GM12878 (cell line): ENCODE results near the gene CCSER2. TPM values are rescaled to one million over a fixed set of nuclear protein-coding genes. Genes with fewer than 3 reads are reported as not detected.

Experiments
- ATAC-seq: fragments of 200-7000 bp; cut with Tn5 transposase; 3 replicates; pipeline ENCODE4 v1.9.1; 2020; ENCODE audit warnings: mild to moderate bottlenecking, moderate library complexity
- BruUV-seq: library from RNA; stranded (reverse); fragments of 400-500 nt; replicated peaks from 2 replicates; lab custom pipeline; 2021; lab: Mats Ljungman, UMichigan
- CTCF ChIA-PET: fragments of 300-600 bp; sonication (Branson Sonifier 250); formaldehyde crosslinking; extraction: SDS; loops from one replicate; lab custom pipeline; 2021; ENCODE audit warnings: inconsistent platforms; lab: Yijun Ruan, JAX
- POLR2A ChIA-PET: fragments of 350-600 bp; formaldehyde crosslinking; extraction: SDS; loops from one replicate; lab custom pipeline; 2021; ENCODE audit warnings: inconsistent platforms; lab: Charles Lee
- RAD21 ChIA-PET: fragments of 300-600 bp; sonication (Branson Sonifier 250); formaldehyde crosslinking; loops from one replicate; lab custom pipeline; 2023; ENCODE audit warnings: antibody characterized with exemption; ENCODE audit not compliant: unreplicated experiment; lab: Charles Lee
- SMC1A ChIA-PET: fragments of 300-600 bp; sonication (Branson Sonifier 250); formaldehyde crosslinking; loops from one replicate; lab custom pipeline; 2023; ENCODE audit not compliant: unreplicated experiment, uncharacterized antibody; lab: Charles Lee
- DNase-seq: peaks from one replicate; pipeline ENCODE4 v3.0.0-alpha.2; 2011; ENCODE audit warnings: low read depth, low spot score
- FAIRE-seq: peaks from 3 replicates; lab custom pipeline; 2011; peaks lifted over from hg19 to GRCh38; lab: Jason Lieb, UNC
- H2AFZ ChIP-seq: 2 replicates; pipeline ENCODE4 v1.6.0; 2011; ENCODE audit warnings: low read depth, low read length, control low read depth; ENCODE audit not compliant: control insufficient read depth
- H3K27ac ChIP-seq: 2 replicates; pipeline ENCODE4 v1.5.1; 2011; ENCODE audit warnings: control low read depth; ENCODE audit not compliant: control insufficient read depth, insufficient read depth
- H3K27me3 ChIP-seq, 2 experiments: replicated peaks in 1 of 2; 2 replicates each; pipeline versions ENCODE4 v1.6.0 to v1.6.1; 2011; ENCODE audit warnings: low read length in 1 of 2; ENCODE audit not compliant: control insufficient read depth in 2 of 2, insufficient read depth in 2 of 2
- H3K36me3 ChIP-seq, 2 experiments: 2 replicates each; pipeline ENCODE4 v1.5.1; 2011; ENCODE audit warnings: low read length in 1 of 2; ENCODE audit not compliant: control insufficient read depth in 2 of 2, insufficient read depth in 2 of 2
- H3K4me1 ChIP-seq: 2 replicates; pipeline ENCODE4 v1.6.1; 2011; ENCODE audit warnings: mild to moderate bottlenecking, low read length, moderate library complexity, mixed read lengths; ENCODE audit not compliant: control insufficient read depth, insufficient read depth
- H3K4me2 ChIP-seq: 2 replicates; pipeline ENCODE4 v1.6.0; 2011; ENCODE audit warnings: control low read depth; ENCODE audit not compliant: control insufficient read depth, insufficient read depth
- H3K4me3 ChIP-seq: fragments of 200-600 bp; sonication (generic); 2 replicates; pipeline ENCODE4 v1.5.1; 2016
- H3K79me2 ChIP-seq: 2 replicates; pipeline ENCODE4 v1.6.0; 2011; ENCODE audit warnings: low read length; ENCODE audit not compliant: control insufficient read depth, insufficient read depth
- H3K9ac ChIP-seq: 2 replicates; pipeline ENCODE4 v1.8.0; 2011; ENCODE audit warnings: low read length, control low read depth, mixed read lengths; ENCODE audit not compliant: control insufficient read depth, insufficient read depth
- H3K9me3 ChIP-seq: replicated peaks from 3 replicates; pipeline ENCODE4 v1.5.1; 2011; ENCODE audit warnings: mild to moderate bottlenecking, low read length; ENCODE audit not compliant: control insufficient read depth, insufficient read depth
- H4K20me1 ChIP-seq: 2 replicates; pipeline ENCODE4 v1.6.0; 2011; ENCODE audit not compliant: control insufficient read depth, insufficient read depth
- ASH2L ChIP-seq: fragments of 300-600, 200-600 bp; sonication (generic); IDR thresholded peaks from 2 replicates; pipeline ENCODE4 v1.6.1; 2017; ENCODE audit warnings: low read depth, mild to moderate bottlenecking, borderline replicate concordance
- CREM ChIP-seq: IDR thresholded peaks from 2 replicates; pipeline ENCODE4 v1.6.1; 2014; ENCODE audit warnings: antibody characterized with exemption, low read depth
- EGR1 ChIP-seq, 2 experiments: IDR thresholded peaks; 1 replicate in 1 of 2; 2 replicates in 1 of 2; pipeline ENCODE4 v1.6.1; 2011 to 2012; ENCODE audit warnings: low read depth in 2 of 2, low read length in 2 of 2, borderline replicate concordance in 1 of 2, mild to moderate bottlenecking in 1 of 2, moderate library complexity in 1 of 2
- ETV6 ChIP-seq, 2 experiments: fragments of 450-650 bp in 1 of 2; IDR thresholded peaks in 1 of 2; conservative IDR thresholded peaks in 1 of 2; 2 replicates each; pipeline ENCODE4 v1.6.1; 2014; ENCODE audit warnings: antibody characterized with exemption in 1 of 2, borderline replicate concordance in 1 of 2, low read depth in 1 of 2, mild to moderate bottlenecking in 1 of 2, moderate library complexity in 1 of 2
- FOXK2 ChIP-seq: fragments of 450-650 bp; IDR thresholded peaks from 2 replicates; pipeline ENCODE4 v1.6.1; 2017; ENCODE audit warnings: mild to moderate bottlenecking, moderate library complexity
- GATAD2B ChIP-seq: fragments of 450-650 bp; conservative IDR thresholded peaks from 2 replicates; pipeline ENCODE4 v1.6.1; 2017; ENCODE audit warnings: low read depth, mild to moderate bottlenecking, moderate library complexity
- LARP7 ChIP-seq: fragments of 450-650 bp; IDR thresholded peaks from 2 replicates; pipeline ENCODE4 v1.6.1; 2017; ENCODE audit warnings: mild to moderate bottlenecking
- MTA3 ChIP-seq: IDR thresholded peaks from 2 replicates; pipeline ENCODE4 v1.6.1; 2012; ENCODE audit warnings: low read length, inconsistent platforms, borderline replicate concordance
- NBN ChIP-seq: fragments of 450-650 bp; IDR thresholded peaks from 2 replicates; pipeline ENCODE4 v1.6.1; 2016
- SMARCA5 ChIP-seq: fragments of 450-650 bp; IDR thresholded peaks from 2 replicates; pipeline ENCODE4 v1.6.1; 2017; ENCODE audit warnings: mild to moderate bottlenecking
- SRF ChIP-seq, 2 experiments: IDR thresholded peaks; 2 replicates each; pipeline ENCODE4 v1.6.1; 2011; ENCODE audit warnings: low read depth in 2 of 2, low read length in 2 of 2, mild to moderate bottlenecking in 1 of 2, moderate library complexity in 1 of 2
- ZNF384 ChIP-seq: IDR thresholded peaks from 2 replicates; pipeline ENCODE4 v1.6.1; 2012; ENCODE audit warnings: low read depth, mild to moderate bottlenecking, low read length, improper control_type of control experiment, borderline replicate concordance
- WGBS: methylation state at CpG from one replicate; pipeline ENCODE4 v1.1.6; 2016; ENCODE audit warnings: low lambda C conversion rate; ENCODE audit not compliant: insufficient replicate concordance, insufficient coverage; ENCODE audit errors: missing lambda C conversion rate; 5-methylcytosine and 5-hydroxymethylcytosine counted together
- in situ Hi-C: fragments of 300-500 bp; cut with MboI; formaldehyde crosslinking; loops from 9 replicates; pipeline ENCODE4 v1.14.3; 2018; ENCODE audit warnings: mixed read lengths
- intact Hi-C: fragments of 100-400 bp; cut with micrococcal nuclease; formaldehyde crosslinking; loops from one replicate; pipeline ENCODE4 v1.14.2; 2022; ENCODE audit not compliant: unreplicated experiment
- polyA plus RNA-seq, 11 experiments: library from polyadenylated mRNA; depleted of rRNA in 4 of 11; unstranded in 6 of 11; stranded (reverse) in 5 of 11; fragments of >200 nt; fragmentation: Nextera tagmentation in 4 of 11; fragmentation: Illumina TruSeq in 1 of 11; extraction: Ambion mirVana in 4 of 11; extraction: Trizol in 1 of 11; gene quantifications; 1 replicate in 1 of 11; 2 replicates in 10 of 11; pipeline versions ENCODE4 v1.2.1 to v1.2.3, GENCODE V29; 2011 to 2016; ENCODE audit warnings: inconsistent platforms in 2 of 11, missing spikeins in 2 of 11, low read depth in 1 of 11
- total RNA-seq, 4 experiments: library from RNA; depleted of rRNA in 3 of 4; stranded (reverse); fragments of >200 nt in 3 of 4; fragmentation: Illumina TruSeq in 1 of 4; extraction: Trizol in 1 of 4; gene quantifications; 2 replicates each; pipeline versions ENCODE4 v1.2.1 to v1.2.3, GENCODE V29; 2013 to 2021
- TF ChIP-seq, protein P1 (sequence below): fragments of 450-650 bp; IDR thresholded peaks from 2 replicates; pipeline ENCODE4 v1.6.1; 2016; ENCODE audit warnings: mild to moderate bottlenecking, moderate library complexity, borderline replicate concordance
- TF ChIP-seq, protein P2 (sequence below): IDR thresholded peaks from 2 replicates; pipeline ENCODE4 v1.6.1; 2012; ENCODE audit warnings: low read length, inconsistent platforms

CCSER2 gene
- total and polyA plus RNA-seq, 10 of the 15 experiments (the other 5 are each of a cell fraction or from before 2014, with no cell fraction given), result 4.7 to 18.8 (median 13.2) TPM

DNA sequence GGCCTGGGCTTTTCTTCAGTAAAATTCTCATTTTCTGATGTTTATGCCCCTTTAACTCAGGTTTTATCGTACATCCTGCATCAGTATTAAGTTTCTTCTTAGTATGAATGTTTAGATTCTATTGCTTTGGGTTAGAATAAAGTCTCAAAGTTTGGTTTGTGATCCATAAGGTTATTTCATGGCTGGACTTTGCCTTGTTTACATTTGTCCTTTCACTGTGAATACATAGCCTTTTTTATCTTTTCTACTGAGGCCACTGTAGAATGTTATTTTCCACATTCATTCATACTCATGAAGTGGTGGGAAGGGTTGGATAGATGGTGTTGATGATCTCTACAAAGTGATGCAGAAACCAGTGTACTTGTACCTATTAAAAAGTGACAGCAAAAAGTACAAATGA is 59.8 kb downstream of the CCSER2 start:
- RAD21 ChIA-PET, result no interaction called here
- Histone ChIP-seq H2AFZ (no peak overlapping the region), H3K9ac (no peak overlapping the region), H3K36me3 (no peaks in the 10 kb centered on the region), H3K4me1 (no peaks in the 10 kb centered on the region), H3K27me3 (no peaks in the 10 kb centered on the region), H3K27ac (no peak overlapping the region), H3K79me2 (no peaks in the 10 kb centered on the region), H3K4me2 (no peak overlapping the region), H3K9me3 (no peaks in the 10 kb centered on the region), H4K20me1 (no peaks in the 10 kb centered on the region), H3K4me3 (no peak overlapping the region)
- BruUV-seq, result no TSS peak
- SMC1A ChIA-PET, result no interaction called here
- no peak for ATAC-seq
- WGBS, result 26% methylated on average over 1 of the region's 1 CpG
- POLR2A ChIA-PET, result no interaction called here
- CTCF ChIA-PET, result no interaction called here
- intact Hi-C loops, result no loop called here
- no peak for DNase-seq
- in situ Hi-C loops, result no loop called here
- FAIRE-seq, result no peak
- TF ChIP-seq SRF (IDR thresholded peaks at IDR 0.05; ENCODE audit: low read depth in 2 of 2, low read length in 2 of 2) (no peak), ZNF384 (no peak), FOXK2 (no peak), SMARCA5 (no peak), EGR1 (IDR thresholded peaks at IDR 0.05; ENCODE audit: borderline replicate concordance in 1 of 2, low read depth in 2 of 2, low read length in 2 of 2) (no peak), NBN (no peak), GATAD2B (no peak), ASH2L (no peak)

DNA sequence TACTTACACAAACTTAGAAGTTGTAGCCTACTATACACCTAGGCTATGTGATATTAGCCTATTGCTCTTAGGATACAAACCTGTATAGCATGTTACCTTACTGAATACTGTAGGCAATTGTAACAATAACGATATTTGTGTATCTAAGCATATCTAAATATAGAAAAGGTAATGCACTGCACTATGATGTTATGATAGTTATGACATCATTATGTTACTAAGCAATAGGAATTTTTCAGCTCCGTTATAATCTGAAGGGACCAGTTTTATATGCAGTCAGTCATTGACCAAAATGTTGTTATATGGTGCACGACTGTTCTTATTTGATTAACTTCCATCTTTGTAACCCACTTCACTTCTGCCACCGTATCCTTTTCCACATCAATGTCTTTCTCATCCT is 62.0 kb downstream of the CCSER2 start:
- ChIA-PET POLR2A (no interaction called here), CTCF (no interaction called here), SMC1A (no interaction called here), RAD21 (no interaction called here)
- Histone ChIP-seq H3K9ac (no peak overlapping the region), H3K79me2 (no peaks in the 10 kb centered on the region), H3K36me3 (no peaks in the 10 kb centered on the region), H3K9me3 (no peaks in the 10 kb centered on the region), H3K4me3 (no peak overlapping the region), H2AFZ (no peak overlapping the region), H3K4me1 (no peaks in the 10 kb centered on the region), H4K20me1 (no peaks in the 10 kb centered on the region), H3K4me2 (no peak overlapping the region), H3K27me3 (no peaks in the 10 kb centered on the region), H3K27ac (no peak overlapping the region)
- in situ Hi-C loops, result no loop called here
- ATAC-seq (no peak), DNase-seq (no peak), FAIRE-seq (no peak)
- no TSS peak for BruUV-seq
- intact Hi-C loops, result no loop called here
- WGBS, result 85% methylated on average over 4 of the region's 4 CpGs
- TF ChIP-seq CREM, result no peak
- TF ChIP-seq MTA3, result no peak
- TF ChIP-seq, protein P1, sequence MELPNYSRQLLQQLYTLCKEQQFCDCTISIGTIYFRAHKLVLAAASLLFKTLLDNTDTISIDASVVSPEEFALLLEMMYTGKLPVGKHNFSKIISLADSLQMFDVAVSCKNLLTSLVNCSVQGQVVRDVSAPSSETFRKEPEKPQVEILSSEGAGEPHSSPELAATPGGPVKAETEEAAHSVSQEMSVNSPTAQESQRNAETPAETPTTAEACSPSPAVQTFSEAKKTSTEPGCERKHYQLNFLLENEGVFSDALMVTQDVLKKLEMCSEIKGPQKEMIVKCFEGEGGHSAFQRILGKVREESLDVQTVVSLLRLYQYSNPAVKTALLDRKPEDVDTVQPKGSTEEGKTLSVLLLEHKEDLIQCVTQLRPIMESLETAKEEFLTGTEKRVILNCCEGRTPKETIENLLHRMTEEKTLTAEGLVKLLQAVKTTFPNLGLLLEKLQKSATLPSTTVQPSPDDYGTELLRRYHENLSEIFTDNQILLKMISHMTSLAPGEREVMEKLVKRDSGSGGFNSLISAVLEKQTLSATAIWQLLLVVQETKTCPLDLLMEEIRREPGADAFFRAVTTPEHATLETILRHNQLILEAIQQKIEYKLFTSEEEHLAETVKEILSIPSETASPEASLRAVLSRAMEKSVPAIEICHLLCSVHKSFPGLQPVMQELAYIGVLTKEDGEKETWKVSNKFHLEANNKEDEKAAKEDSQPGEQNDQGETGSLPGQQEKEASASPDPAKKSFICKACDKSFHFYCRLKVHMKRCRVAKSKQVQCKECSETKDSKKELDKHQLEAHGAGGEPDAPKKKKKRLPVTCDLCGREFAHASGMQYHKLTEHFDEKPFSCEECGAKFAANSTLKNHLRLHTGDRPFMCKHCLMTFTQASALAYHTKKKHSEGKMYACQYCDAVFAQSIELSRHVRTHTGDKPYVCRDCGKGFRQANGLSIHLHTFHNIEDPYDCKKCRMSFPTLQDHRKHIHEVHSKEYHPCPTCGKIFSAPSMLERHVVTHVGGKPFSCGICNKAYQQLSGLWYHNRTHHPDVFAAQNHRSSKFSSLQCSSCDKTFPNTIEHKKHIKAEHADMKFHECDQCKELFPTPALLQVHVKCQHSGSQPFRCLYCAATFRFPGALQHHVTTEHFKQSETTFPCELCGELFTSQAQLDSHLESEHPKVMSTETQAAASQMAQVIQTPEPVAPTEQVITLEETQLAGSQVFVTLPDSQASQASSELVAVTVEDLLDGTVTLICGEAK, result no peak
- TF ChIP-seq LARP7, result no peak
- no peak for TF ChIP-seq ETV6 (conservative IDR thresholded peaks at IDR 0.05 in 1 of 2, IDR thresholded peaks at IDR 0.05 in 1 of 2; ENCODE audit: borderline replicate concordance in 1 of 2, low read depth in 1 of 2)
- TF ChIP-seq, protein P2, sequence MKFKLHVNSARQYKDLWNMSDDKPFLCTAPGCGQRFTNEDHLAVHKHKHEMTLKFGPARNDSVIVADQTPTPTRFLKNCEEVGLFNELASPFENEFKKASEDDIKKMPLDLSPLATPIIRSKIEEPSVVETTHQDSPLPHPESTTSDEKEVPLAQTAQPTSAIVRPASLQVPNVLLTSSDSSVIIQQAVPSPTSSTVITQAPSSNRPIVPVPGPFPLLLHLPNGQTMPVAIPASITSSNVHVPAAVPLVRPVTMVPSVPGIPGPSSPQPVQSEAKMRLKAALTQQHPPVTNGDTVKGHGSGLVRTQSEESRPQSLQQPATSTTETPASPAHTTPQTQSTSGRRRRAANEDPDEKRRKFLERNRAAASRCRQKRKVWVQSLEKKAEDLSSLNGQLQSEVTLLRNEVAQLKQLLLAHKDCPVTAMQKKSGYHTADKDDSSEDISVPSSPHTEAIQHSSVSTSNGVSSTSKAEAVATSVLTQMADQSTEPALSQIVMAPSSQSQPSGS, result no peak
- no peak for TF ChIP-seq ASH2L
